Measurements from ENCODE around the gene IGFBP3.

The IGFBP3 gene

DNA sequence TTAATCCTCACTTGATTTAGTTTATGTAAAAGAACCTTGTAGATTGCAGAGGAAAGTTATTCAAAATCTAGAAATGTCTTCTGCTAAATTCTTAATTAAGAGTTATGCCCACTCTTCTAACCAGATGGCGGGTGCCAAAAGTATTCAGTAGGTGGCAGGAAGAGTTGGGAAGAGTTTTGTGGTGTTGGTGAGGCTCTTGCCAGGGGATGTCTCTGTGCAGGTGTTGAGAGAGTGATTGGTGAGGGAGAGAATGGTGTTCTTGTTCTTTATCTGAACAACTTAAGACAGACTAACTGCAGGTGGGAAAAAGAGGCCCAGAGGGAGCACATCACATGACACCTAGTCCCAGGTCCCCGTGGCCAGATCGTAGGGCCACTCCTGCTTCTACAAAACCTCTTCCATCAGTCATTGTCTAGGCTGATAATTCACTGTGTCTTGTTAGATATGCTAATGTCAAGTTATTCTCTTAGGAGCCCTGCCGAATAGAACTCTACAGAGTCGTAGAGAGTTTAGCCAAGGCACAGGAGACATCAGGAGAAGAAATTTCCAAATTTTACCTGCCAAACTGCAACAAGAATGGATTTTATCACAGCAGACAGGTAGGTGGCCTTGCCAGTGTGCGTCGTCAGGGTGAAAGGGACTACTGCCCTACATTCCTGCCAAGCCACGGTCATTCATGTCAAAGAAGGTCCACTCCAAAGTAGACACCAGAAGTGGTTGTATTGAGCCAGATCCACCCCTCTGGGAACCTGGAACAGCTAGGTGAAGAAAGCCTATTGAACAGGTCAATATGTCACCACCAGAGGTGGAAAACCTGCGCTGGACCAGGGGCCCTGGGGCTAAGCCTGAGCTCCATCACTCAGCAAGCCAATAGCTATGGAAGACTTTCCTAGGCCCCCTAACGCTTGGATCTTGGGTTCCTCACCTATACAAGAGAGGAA lies 29.3 kb downstream of the IGFBP3 start:
- no peak for DNase-seq (ENCODE audit: low read depth)

DNA sequence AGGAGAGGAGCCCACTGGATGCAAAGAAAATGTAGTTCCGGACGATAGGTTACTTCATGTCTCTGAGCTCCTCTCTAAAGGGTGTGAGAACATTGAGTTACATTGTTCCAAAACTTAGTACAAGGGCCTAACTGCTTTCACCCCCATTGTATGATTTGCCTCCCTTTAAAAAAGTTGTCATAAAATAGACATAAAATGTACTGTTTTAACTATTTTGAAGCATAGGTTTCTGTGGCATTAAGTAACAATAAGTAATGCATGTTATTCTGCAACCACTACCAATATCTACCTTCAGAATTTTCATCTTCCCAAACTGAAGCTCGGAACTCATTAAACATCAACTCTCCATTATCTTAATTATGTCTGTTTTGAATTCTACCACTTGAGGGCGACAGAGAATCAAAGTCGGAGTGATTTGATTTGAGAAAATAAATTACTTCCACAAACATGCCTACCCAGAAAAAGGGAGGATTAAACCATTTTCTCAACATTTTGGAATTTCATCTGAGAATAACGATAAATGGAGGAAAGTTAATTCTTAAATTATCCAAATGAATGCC lies 30.1 kb downstream of the IGFBP3 start:
- DNase-seq (ENCODE audit: low read depth): peak; percentile 22

DNA sequence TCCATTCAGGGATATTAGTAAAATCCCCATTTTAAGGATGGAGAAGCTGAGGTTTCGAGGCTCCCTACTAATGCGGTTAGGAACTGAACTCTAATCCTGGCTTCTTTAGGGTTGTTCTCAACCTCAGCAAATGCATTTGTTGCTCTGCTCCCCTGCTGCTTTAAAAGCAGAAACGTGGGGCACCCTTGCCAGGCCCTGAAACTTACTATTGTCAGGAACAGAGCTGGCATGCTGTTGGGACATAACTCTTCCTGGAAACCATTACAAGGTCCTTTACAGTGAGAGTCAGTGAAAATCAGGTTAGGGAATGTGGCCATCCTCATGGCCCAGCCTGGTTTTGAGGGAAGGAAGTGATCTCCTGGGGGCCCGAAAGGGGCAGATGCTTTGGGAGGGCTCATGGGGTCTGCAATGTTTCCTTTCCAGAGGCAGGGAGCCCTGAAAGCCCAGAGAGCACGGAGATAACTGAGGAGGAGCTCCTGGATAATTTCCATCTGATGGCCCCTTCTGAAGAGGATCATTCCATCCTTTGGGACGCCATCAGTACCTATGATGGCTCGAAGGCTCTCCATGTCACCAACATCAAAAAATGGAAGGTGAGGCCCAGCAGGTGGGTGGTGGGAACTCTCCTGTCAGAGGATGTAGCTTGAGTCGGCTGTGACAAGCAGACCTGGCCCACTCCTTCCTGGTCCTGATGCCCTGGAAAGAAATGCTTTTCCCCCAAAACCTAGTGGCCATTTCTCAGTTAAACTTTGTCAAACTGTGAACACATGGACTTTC lies 30.8 kb downstream of the IGFBP3 start:
- DNase-seq (ENCODE audit: low read depth): no peak

DNA sequence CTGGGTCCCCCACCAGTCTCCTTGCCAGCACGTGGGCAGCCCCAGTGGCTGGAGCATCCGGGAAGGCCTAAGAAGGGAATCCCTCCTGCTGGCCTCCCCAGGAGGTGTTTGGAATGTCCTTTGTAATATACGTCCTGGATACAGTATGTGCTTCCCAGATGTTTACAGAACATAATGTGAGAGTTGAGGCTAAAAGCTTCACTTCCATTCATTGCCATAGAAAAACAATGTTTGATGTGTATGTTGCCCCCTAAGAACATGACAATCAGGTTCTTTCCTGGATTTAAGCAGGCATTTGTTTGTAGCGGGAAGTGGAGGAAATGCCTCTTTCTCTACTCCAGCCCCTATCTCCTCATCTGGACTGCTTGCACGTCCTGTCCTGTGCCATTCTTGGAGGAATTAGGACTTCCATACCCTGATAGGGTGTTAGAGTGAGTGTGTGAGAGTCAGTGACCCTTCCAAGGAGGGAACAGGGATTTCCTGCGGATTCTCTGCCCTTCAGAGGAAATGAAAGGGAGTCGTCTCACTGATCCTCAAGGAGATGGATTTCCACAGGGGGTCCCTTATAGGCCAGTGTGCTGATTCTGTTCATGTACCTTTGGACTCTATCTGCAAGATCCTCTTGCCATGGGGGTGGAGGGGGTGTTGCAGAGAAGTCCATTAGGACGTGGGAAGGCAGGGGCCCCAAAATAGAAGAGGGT lies 31.6 kb downstream of the IGFBP3 start:
- no peak for DNase-seq (ENCODE audit: low read depth)

DNA sequence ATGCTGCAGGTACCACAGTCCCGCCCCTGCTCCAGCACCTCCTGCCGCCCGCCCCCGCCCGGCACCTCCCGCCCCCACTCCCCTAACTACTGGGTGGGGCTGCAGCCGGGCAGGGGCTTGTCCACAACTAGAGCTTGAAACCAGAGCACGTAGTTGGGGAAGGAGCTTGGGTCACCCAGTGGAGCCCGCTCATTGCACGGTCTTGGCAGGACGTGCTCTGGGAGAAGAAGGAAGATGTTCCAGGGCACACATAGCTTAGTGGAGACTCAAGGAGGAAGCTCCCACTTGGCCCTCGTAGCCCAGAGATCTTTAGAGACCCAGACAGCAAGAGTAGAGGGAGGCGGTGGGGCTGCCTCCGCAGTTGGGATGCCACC lies 32.1 kb downstream of the IGFBP3 start:
- no peak for DNase-seq (ENCODE audit: low read depth)

DNA sequence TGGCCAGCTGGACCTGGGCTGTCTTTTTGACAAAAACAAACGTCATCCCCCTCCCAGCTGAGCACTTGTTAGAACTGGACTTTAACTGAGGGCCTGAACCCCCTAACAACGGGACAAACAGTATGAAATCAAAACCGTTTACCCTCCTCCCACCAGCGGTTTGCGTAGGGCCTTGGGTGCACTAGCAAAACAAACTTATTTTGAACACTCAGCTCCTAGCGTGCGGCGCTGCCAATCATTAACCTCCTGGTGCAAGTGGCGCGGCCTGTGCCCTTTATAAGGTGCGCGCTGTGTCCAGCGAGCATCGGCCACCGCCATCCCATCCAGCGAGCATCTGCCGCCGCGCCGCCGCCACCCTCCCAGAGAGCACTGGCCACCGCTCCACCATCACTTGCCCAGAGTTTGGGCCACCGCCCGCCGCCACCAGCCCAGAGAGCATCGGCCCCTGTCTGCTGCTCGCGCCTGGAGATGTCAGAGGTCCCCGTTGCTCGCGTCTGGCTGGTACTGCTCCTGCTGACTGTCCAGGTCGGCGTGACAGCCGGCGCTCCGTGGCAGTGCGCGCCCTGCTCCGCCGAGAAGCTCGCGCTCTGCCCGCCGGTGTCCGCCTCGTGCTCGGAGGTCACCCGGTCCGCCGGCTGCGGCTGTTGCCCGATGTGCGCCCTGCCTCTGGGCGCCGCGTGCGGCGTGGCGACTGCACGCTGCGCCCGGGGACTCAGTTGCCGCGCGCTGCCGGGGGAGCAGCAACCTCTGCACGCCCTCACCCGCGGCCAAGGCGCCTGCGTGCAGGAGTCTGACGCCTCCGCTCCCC lies 32.7 kb downstream of the IGFBP3 start, which contains the start of gene IGFBP1:
Gene IGFBP1 (plus strand): TSS at position 304 of the 808 bp plus-strand sequence. CDS start 165 bp downstream, at position 469.
- DNase-seq (ENCODE audit: low read depth): peak; percentile 27

DNA sequence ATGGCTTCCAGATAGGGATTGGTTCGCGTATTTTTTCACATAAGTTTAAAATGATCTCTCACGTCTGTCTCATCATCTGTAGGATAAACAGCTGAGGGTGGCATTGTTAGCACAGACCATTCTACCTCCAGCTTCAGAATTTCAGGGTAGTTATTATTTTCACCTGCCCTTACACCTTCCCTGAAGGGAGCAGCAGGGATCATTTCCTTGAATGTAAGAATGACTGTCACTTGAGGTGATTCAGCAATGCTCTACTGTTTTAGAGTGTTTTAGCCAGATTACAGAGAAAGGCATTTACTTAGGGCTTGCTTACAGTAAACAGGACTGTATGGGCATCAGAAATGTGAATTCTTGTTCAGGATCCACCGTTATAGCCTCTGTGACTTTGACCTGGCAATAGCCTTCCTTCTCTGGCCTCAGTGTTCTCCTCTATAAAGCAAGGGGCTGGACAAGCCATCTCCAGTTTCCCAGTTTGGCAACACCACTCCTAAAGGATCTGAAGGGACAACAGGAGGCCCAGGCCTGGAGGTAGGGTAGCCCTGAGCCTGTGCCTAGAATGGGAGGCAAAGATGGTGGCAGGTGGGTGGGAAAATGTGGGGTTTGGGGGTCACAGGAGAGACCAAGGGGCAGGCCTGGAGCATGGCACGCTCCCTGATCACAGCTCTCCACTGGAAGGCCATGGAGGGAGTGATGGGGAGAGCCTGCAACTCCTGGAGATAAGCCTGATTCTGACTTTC lies 34.0 kb downstream of the IGFBP3 start:
- no peak for DNase-seq (ENCODE audit: low read depth)

DNA sequence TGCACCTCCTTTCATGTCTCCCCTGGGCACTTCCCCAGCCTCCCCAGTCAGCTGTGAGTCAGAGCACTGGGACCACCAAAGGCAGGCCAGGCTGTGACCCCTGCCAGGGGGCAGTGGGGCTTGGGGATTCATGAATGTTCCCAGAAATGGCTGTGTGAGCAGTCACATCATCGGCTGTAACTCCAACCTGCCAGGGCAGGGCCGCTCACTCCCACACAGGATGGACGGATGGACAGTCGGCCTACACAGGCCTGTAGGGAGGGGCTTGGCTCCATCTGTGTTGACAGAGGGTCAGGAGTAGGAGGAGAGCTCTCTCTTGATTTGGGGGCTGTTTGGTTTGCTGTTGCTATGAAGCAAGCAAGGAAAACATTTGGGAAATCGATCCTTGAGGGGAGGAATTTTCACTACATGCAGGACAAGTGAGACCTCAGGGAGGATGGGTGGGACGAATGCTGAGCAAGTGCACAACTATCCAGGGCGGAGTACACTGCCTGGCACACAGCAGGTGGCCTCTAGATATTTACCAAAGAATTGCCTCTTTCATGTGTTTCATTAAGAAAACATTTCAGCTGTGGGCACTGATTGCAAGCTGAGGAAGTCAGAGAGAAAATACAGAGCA lies 35.7 kb downstream of the IGFBP3 start:
- peak; percentile 11 for DNase-seq (ENCODE audit: low read depth)

DNA sequence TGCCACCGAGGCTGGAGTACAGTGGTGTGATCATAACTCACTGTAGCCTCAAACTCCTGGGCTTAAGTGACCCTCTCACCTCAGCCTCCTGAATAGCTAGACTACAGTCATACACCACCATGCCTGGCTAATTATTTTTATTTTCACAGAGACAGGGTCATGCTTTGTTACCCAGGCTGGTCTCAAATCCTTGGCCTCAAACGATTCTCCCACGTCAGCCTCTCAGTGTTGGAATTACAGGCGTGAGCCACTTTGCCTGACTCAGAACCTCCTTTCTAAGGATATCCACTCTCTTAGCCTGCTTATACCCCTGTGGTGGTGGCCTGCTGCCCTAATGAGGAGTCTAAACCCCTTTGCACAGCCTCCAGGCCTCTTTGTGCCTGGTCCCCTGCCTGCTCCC lies 36.9 kb downstream of the IGFBP3 start:
- DNase-seq (ENCODE audit: low read depth): no peak

DNA sequence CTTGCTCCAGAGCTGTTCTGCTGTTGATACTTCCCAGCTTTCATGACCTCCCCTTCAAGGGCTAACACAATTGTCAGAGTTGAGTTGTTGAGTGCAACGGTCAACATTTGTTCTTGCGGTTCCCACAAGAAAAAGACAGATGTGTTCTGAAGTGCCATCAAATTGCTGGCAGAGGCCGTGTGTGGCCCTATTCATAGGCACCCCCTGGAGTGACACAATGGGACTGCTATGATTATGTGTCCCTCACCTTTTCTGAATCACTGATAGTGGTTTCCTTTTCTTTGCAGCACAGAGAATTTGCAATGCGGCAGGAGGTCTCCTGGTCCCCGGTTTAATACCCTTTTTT lies 38.6 kb downstream of the IGFBP3 start:
- DNase-seq (ENCODE audit: low read depth): no peak

DNA sequence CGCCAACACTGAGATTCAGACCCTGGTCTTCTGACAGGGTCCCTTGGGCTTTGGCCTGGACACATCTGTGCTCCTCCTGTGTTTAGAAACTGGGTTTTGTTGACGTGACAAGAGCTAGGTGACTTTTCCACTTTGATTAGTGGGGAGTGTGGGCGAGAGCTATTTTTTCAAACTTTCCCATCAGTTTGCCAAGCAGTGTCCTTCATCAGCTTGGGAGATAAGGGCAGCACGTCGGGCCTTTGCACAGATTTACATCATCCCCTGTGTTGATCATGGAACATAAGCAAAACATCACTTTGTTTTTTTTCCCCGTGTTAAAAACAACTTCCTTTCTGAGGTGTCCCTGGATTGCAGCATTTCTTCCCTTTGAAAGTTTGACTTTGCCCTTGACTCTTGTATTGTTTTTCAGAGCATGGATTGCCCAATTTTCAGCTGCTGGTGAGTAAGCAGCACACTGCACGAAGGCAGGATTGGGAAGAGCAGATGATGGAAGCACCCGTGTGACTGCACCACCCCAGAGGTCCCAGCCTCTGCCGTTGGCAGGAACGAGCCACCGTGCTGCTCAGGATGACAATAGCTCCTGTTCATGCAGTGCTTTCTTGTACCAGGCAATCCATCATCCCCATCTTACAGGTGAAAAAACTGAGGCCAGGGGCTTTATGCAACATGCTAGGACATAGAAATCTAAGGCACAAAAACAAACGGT lies 39.2 kb downstream of the IGFBP3 start:
- DNase-seq (ENCODE audit: low read depth): peak; percentile 82

DNA sequence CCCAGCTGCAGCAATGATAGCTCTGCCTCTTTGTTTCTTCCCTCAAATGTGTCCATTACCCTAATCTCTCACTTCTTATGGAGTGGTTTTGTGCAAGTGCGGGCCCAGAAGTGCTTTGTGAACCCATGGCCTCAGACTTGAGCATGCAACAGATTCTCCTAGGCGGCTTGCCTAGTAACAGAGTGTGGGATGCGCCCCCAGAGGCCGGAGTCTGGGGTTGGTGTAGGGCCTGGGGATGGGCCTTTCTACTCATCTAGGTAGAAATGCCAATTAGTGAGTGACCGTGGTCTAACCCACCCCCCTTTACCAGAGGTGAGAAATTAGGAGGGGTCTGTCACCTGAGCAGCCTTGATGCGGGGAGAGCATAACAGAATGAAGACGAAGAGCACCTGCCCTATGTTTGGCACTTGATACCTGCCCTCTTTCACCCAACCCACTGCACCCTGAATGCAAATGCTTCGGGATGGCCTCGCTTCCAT lies 39.8 kb downstream of the IGFBP3 start:
- DNase-seq (ENCODE audit: low read depth): no peak

DNA sequence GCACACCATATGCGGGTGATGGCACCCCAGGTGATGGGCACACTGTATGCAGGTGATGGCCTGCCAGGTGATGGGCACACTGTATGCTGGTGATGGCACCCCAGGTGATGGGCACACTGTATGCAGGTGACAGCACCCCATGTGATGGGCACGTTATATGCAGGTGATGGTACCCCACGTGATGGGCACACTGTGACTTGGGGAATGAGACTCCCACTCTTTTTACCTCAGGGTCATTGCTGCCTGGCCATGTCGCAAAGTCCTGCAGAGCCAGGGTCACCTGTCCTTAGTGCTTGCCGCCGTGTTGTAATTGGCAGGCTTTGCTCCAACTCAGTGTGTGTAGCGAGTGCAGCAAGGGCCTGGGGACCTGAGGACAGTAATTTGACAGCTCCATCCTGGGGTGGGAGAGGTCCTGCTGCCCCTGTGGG lies 40.6 kb downstream of the IGFBP3 start:
- DNase-seq (ENCODE audit: low read depth): no peak

DNA sequence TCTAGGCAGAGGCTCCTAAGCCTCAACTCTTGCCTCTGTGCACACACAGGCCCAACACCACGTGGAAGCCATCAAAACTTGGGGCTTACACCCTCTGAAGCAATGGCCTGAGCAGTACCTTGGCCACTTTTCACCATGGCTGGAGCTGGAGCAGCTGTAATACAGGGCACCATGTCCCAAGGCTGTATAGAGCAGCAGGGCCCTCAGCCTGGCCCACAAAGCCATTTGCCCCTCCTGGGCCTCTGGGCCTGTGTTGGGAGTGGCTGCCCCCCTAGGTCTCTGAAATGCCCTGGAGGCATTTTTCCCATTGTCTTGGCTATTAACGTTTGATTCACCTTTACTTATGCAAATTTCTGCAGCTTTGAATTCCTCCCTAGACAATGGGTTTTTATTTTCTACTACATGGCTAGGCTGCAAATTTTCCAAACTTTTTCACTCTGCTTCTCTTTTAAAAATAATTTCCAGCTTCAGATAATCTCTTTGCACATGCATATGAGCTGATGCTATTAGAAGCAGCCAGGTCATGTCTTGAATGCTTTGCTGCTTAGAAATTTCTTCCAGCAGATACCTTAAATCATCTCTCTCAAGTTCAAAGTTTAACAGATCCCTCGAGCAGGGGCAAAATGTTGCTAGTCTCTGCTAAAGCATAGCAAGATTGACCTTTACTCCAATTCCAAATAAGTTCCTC lies 42.5 kb downstream of the IGFBP3 start:
- DNase-seq (ENCODE audit: low read depth): no peak

DNA sequence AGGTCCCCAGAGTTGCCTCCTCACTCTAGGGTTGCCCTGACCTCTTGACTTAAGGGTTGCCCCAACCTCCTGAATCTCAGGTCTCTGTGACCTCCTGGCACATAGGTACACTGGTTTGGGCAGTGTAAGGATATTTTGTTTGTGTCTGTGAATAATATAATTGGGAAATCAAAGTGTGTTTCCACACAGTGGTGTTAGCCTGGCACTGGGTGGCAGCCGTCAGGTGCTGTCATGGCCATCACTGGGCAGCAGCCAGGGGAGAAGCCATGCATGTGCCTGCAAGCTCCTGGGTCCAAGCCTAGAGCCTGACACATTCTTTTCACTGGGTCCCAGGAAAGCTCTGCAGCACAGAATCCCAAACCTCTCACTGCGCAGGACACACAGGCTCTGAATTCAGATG lies 44.6 kb downstream of the IGFBP3 start:
- no peak for DNase-seq (ENCODE audit: low read depth)

DNA sequence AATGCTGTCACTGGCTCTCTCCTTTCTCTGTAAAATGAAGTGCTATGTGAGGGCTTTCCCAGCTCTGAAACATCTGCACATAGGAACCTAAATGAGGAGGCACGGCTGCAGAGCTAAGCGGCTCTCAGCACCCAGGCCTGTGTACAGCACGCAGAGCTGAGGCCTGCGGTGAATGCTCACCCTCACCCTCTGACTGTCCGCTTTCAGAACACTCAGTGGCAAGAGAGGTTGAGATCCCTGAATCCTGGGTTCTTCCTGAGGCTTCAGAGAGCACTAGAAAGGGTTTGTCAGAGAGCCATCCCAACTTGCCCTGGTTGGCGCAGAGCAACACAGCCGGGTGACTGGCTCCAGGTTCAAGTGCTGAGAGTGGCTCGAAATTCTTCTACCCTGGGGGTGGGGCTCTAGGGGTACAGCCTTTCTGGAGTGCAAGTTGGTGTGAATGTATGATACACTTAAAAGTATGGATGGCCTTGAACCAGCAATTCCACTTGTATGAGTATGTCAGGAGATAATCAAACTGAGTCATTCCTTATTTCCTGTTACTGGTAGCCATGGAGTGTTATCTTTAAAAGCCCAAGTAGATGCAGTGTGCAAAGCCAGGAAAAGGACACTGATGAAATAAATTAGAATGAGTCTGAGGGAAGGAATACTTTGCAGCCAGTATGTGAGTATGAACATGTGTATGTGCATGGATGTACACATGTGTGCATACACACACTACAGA lies 46.5 kb downstream of the IGFBP3 start:
- peak; percentile 25 for DNase-seq (ENCODE audit: low read depth)

DNA sequence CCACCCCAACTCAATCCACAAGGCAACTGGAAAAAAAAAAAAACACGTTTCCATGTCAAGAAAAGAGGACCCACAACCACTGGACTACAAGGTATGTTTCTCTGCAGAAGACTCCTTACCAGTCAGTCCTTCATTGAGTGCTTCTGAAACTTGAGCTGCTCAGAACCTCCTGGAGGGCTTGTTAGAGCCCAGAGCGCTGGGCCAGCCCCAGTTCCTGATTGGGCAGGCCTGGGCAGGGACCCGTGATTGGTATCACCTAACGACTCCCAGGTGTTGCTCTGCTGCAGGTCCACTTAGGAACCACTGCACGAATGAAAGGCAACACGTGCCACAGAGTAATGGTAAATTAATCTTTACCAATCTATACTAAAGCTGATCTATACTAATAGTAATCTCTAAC lies 47.7 kb downstream of the IGFBP3 start:
- DNase-seq (ENCODE audit: low read depth): no peak

DNA sequence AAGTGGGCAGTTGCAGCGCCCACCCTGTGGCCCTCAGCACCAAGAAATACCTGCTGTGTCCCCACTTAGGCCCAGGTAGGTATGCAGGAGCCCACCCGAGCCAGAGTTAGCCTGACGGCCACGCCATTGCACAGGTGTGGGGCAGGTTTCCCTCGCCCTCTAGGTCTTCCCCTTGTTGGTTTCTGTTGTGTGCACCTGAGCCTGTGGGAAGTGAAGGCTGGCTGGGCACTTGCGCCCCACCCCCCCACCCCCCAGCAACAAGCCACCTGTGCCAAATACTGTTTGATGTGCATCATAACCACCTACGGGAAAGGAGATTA lies 48.1 kb downstream of the IGFBP3 start, which contains the start of gene CCDC201:
Gene CCDC201 (minus strand): TSS at position 48 of the 320 bp plus-strand sequence. CDS start 75 bp downstream, outside the sequence.
- no peak for DNase-seq (ENCODE audit: low read depth)

Data from fibroblast of gingiva (primary cell).